GM19023 (cell line): Measurements from ENCODE around the gene OARD1.
A peak's percentile ranks its signal among the peaks of the same experiment; 100 is the strongest.
"Not testable (repeated sequence)": the region's sequence is repeated elsewhere in the genome, so short reads cannot be mapped to it uniquely, and the experiment has no call there.

Experiments used
- ATAC-seq: cut with Tn5 transposase; IDR thresholded peaks from one replicate; pipeline ENCODE4 v1.9.1; 2021; ENCODE audit warnings: mild to moderate bottlenecking, moderate library complexity; ENCODE audit not compliant: unreplicated experiment

OARD1 gene

GRCh38 chr6:41071923-41072835 lies at the start of gene OARD1:
Gene OARD1 (minus strand): TSS chr6:41072356. CDS start chr6:41071634, 722 bp downstream.
- ATAC-seq, result peak; percentile 72

DNA sequence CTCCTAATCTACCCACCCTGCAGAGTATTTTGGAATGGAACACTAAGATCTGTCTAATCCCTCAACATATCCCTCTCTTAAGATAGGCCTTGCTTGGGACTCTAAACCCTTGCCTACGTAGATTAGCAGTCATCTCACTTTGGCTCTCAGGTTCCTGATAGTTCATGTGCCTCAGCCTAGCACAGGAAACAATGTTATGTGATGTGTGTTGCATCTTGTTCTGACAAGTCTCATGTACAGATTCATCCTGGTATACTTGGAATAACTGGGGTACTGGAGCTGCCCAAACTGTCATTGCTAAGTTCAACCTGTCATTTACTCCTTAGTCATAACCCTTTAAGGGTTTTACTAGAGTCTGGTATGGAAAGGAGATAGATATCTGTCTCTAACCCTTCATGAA lies 47.9 kb upstream of the OARD1 start:
- ATAC-seq, result no peak

GRCh38 chr6:41119508-41119907 lies 47.4 kb upstream of the OARD1 start:
- ATAC-seq, result no peak

DNA sequence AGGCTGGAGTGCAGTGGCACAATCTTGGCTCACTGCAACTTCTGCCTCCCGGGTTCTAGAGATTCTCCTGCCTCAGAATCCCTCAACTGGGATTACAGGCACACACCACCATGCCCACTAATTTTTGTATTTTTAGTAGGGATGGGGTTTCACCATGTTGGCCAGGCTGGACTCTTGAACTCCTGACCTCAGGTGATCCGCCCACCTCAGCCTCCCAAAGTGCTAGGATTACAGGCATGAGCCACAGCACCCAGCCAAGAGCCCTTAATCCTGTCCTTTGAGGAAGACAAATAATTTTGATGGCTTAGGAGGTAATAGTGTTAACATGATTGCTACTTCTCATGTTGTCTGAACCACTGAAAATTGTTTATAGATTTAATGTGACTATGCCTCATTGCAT lies 42.9 kb upstream of the OARD1 start:
- ATAC-seq, result not testable (repeated sequence)

DNA sequence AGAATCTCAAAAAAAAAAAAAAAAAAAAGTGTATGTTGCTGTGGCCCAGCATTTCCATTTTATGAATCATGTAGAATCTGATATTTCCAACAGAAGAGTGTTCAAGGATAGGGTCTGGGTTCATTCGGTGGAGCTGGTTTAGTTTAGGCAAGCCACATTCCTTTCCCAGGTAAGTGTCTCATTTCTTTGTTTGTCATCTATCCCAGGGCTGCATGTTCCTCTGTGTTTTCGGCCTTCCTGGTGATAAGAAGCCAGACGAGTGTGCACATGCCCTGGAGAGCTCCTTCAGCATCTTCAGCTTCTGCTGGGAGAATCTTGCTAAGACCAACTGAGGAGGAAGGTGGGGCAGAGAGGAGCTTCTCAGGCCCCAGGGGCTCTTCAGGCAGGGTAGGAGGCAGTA lies 38.9 kb upstream of the OARD1 start:
- ATAC-seq, result no peak

DNA sequence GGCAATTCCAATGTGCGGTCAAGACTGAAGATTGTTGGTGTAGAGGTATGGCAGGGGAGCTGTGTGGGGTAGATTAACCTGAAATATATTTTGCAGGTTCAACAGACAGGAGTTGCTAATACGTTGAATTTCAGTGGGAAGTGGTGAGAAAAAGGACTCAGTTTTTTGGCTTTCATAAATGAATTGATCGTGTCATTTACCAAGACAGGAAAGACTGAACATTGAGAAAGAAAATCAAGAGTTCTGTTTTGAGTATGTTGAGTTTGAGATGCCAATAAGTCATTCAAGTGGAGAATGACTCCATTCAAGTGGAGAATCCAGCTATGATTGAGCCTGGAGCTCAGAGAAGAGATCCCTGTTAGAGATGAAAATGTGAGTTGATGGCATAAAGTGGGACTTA lies 31.7 kb upstream of the OARD1 start:
- ATAC-seq, result no peak

DNA sequence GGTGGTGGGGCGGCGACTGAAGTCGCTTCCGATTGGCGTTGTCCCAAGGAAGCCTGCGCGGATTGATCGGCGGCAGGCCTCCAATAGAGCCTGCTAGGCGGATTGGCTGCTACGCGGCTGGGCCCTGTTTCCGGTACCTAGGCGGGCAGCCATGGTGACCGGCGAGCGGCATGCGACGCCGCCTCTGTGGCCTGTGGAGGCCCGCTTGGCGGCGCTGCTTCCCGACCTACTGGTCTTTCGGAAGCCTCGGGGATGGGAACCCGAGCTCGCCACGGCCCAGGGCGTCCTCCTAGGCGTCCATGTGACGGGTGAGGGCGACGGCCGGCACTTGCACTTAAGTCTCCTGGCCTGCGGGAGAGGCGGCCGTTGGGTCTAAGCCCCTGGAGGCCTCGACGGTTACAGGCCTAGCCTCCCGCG lies 28.7 kb upstream of the OARD1 start:
- ATAC-seq, result no peak

GRCh38 chr6:41098366-41098765 lies 26.2 kb upstream of the OARD1 start:
- ATAC-seq, result no peak

DNA sequence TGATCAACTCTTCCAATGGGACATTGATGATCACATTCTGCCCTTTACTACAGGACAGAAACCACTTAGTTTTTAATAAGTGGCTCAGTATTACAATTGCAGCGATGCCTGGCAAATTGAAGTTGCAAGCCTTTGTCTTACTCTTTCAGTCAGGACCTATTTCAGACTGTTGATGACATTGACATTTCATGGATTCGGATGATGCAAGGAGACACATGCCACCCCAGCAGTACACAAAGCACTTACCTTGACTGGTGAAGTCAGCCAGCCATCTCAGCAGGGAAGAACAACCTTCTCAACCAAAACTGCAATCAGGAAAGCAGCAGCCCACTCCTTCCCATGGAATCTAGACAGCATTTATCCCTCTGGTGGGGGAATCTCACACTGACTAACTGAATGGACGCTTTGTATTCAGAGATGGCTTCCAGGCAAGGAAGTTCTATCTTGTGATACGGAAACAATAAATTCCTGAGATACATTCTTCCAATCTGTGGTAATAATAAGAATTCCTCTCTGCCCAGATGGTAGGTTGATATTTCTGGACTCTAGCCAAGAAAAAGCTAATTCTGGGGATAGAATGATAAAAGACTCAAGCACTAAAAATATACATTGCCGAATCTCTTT lies 25.4 kb upstream of the OARD1 start:
- ATAC-seq, result no peak

GRCh38 chr6:41093729-41094128 lies 21.6 kb upstream of the OARD1 start:
- no peak for ATAC-seq

- no peak for ATAC-seq
Measured at GRCh38 chr6:41092421-41093140, 20.4 kb upstream of the OARD1 start.

- no peak for ATAC-seq
Measured at GRCh38 chr6:41090841-41091761, 18.9 kb upstream of the OARD1 start.

DNA sequence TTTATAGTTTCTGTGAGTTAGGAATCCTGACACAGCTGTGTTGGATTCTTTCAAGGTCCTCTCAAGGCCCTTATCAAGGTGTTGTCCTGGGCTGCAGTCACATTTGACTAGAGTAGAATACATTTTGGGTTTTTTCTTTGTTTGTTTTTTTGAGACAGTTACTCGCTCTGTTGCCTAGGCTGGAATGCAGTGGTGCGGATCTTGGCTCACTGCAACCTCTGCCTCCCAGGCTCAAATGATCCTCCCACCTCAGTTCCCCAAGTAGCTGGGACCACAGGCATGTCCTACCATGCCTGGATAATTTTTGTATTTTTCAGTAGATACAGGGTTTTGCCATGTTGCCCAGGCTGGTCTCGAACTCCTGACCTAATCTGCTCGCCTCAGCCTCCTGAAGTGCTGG lies 16.3 kb upstream of the OARD1 start:
- ATAC-seq, result no peak

GRCh38 chr6:41085182-41085581 lies 13.0 kb upstream of the OARD1 start:
- no peak for ATAC-seq

- no peak for ATAC-seq
Measured at GRCh38 chr6:41083072-41083471, 10.9 kb upstream of the OARD1 start.

- no peak for ATAC-seq
Measured at GRCh38 chr6:41080621-41081020, 8.5 kb upstream of the OARD1 start.

DNA sequence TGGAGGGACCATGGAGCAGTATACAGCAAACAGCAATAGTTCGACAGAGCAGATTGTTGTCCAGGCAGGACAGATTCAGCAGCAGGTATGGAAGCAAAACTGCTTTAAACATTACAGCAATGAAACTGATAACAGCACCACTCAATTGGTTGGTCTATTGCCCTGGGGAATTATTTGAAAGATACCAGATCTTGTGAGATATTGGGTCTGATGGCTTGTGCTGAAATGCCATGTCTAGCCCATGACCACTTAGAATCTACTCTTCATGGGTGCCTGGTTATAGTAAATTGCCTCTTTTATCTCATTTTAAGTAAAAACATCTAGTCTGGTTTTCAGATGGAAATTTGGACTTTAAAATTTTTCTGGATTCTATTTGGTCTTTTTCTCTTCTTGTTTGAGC lies 6.9 kb upstream of the OARD1 start:
- no peak for ATAC-seq

GRCh38 chr6:41078101-41078500 lies 5.9 kb upstream of the OARD1 start:
- no peak for ATAC-seq

DNA sequence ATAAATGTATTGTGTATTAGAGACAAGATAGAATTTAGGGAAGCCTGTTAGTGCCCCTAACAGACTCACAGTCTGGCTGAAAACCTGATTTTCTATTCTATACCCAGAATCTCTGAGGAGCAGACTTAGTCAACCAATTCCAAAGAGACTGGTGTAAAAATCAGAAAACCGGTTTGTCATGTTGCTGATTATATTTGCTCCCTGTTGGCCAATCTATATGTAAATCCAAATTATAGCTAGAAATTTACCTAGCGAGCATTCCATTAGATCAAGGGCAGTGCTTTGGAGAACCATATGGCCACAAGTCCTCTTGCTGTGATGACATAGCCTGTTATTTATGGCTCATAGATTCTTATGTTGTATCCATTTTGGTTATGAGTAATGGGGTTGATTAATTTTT lies 5.4 kb upstream of the OARD1 start:
- no peak for ATAC-seq
